Lung (tissue), 12 donors: ENCODE data around the gene BSDC1. TPM values are rescaled to one million over a fixed set of nuclear protein-coding genes. Genes with fewer than 3 reads are reported as not detected.

Experiments used
- ATAC-seq: fragments of 200-7000 bp; cut with Tn5 transposase; one replicate; pipeline ENCODE4 v1.9.1; 2020; ENCODE audit warnings: moderate number of reproducible peaks; ENCODE audit not compliant: insufficient read depth, low FRiP score
- DNase-seq, 3 donors: peaks; one replicate each; pipeline ENCODE4 v3.0.0-alpha.2; 2013 to 2017
- H3K27ac ChIP-seq, 2 donors: one replicate each; pipeline ENCODE4 v1.5.1; 2013; ENCODE audit warnings: mild to moderate bottlenecking in 2 of 2, moderate library complexity in 2 of 2, control low read depth in 1 of 2, inconsistent platforms in 1 of 2, low read depth in 1 of 2, low read length in 1 of 2
- H3K27me3 ChIP-seq, 3 donors: one replicate each; pipeline ENCODE4 v1.5.1; 2013; ENCODE audit warnings: low read length in 2 of 3; ENCODE audit not compliant: control insufficient read depth in 3 of 3, insufficient read depth in 3 of 3
- H3K36me3 ChIP-seq, 4 donors: one replicate each; pipeline ENCODE4 v1.5.1; 2013; ENCODE audit warnings: low read length in 4 of 4, mild to moderate bottlenecking in 1 of 4, moderate library complexity in 1 of 4; ENCODE audit not compliant: control insufficient read depth in 4 of 4, insufficient read depth in 4 of 4
- H3K4me1 ChIP-seq, 5 donors: one replicate each; pipeline ENCODE4 v1.5.1; 2013; ENCODE audit warnings: low read length in 5 of 5, mild to moderate bottlenecking in 2 of 5, moderate library complexity in 1 of 5; ENCODE audit not compliant: control insufficient read depth in 5 of 5, insufficient read depth in 5 of 5
- H3K4me3 ChIP-seq: one replicate; pipeline ENCODE4 v1.5.1; 2013; ENCODE audit warnings: mild to moderate bottlenecking, control low read depth, moderate library complexity
- H3K9ac ChIP-seq, 2 donors: one replicate each; pipeline ENCODE4 v1.5.1; 2013; ENCODE audit warnings: low read length in 2 of 2, control low read depth in 1 of 2; ENCODE audit not compliant: insufficient read depth in 1 of 2
- H3K9me3 ChIP-seq, 4 donors: one replicate each; pipeline ENCODE4 v1.5.1; 2013; ENCODE audit warnings: low read length in 3 of 4, mild to moderate bottlenecking in 1 of 4, moderate library complexity in 1 of 4; ENCODE audit not compliant: control insufficient read depth in 4 of 4, insufficient read depth in 3 of 4
- CTCF ChIP-seq: IDR thresholded peaks from 2 replicates; pipeline ENCODE4 v1.5.1; 2012; ENCODE audit warnings: mild to moderate bottlenecking; ENCODE audit errors: control extremely low read depth, extremely low read depth
- WGBS, 2 donors: extraction: QIAGEN DNeasy Blood & Tissue Kit; methylation state at CpG; one replicate each; pipeline ENCODE4 v1.1.7; 2013; 5-methylcytosine and 5-hydroxymethylcytosine counted together
- polyA plus RNA-seq, 2 donors: library from polyadenylated mRNA; stranded (reverse); fragments of 200-250 nt; gene quantifications; one replicate each; pipeline ENCODE4 v1.2.1, GENCODE V29; 2013
- total RNA-seq, 2 donors: library from RNA; depleted of rRNA in 1 of 2; stranded (reverse); fragments of >200 nt in 1 of 2; gene quantifications; one replicate each; pipeline ENCODE4 v1.2.1, GENCODE V29; 2014 to 2021
- donor health status: control.
- donor health status: control.
- donor health status: Bipolar disorder and iron deficiency.
- donor health status: healthy.
- donor health status: DM: yes; HTN: yes; CAD: no.

Gene BSDC1
- total and polyA plus RNA-seq, 4 donors, result 32.8 to 80.5 (median 48.3) TPM

GRCh38 chr1:32332290-32333079 lies 61.8 kb downstream of the BSDC1 start:
- TF ChIP-seq CTCF, result no peak
- Histone ChIP-seq H3K27ac (peak overlapping the region in 1 of 2 donors; percentile 0), H3K27me3 (no peaks in the 10 kb centered on the region), H3K36me3 (peaks cover 27 to 44% (median 36%) of the 10 kb centered on the region in 4 donors), H3K4me3 (no peak overlapping the region), H3K9ac (no peak overlapping the region), H3K9me3 (no peaks in the 10 kb centered on the region), H3K4me1 (peaks cover 0 to 23% (median 14%) of the 10 kb centered on the region in 5 donors)
- no peak for ATAC-seq
- peak; percentile 17 to 57 (median 31) for DNase-seq
- WGBS, 2 donors, result 84 to 85% methylated on average over 3 of the region's 3 CpGs

- H3K4me3 ChIP-seq, result no peak overlapping the region
- H3K9me3 ChIP-seq, result no peaks in the 10 kb centered on the region
- TF ChIP-seq CTCF, result no peak
- H3K27me3 ChIP-seq, result no peaks in the 10 kb centered on the region
- peaks cover 36 to 52% (median 41%) of the 10 kb centered on the region in 4 donors for H3K36me3 ChIP-seq
- H3K4me1 ChIP-seq, result peaks cover 0 to 18% (median 10%) of the 10 kb centered on the region in 5 donors
- no peak for ATAC-seq
- DNase-seq, result no peak
- H3K27ac ChIP-seq, result no peak overlapping the region
- WGBS, 2 donors, result 91 to 93% methylated on average over 12 of the region's 12 CpGs
- no peak overlapping the region for H3K9ac ChIP-seq
These were observed 62.7 kb downstream of the BSDC1 start for GRCh38 chr1:32331549-32331948.

GRCh38 chr1:32330558-32331151 lies 63.6 kb downstream of the BSDC1 start:
- Histone ChIP-seq H3K36me3 (peaks cover 36 to 52% (median 42%) of the 10 kb centered on the region in 4 donors), H3K4me1 (peaks cover 0 to 18% (median 6%) of the 10 kb centered on the region in 5 donors), H3K4me3 (no peak overlapping the region), H3K27me3 (no peaks in the 10 kb centered on the region), H3K9ac (no peak overlapping the region), H3K27ac (no peak overlapping the region), H3K9me3 (no peaks in the 10 kb centered on the region)
- TF ChIP-seq CTCF, result no peak
- WGBS, 2 donors, result 93 to 95% methylated on average over 12 of the region's 12 CpGs
- DNase-seq (no peak), ATAC-seq (no peak)
